Stomach smooth muscle (tissue), 2 donors: ENCODE measurements around the gene SUGP1.

Experiments
- H3K27ac ChIP-seq: one replicate; pipeline ENCODE4 v1.7.0; 2013; ENCODE audit warnings: mild to moderate bottlenecking, low read length, inconsistent platforms
- H3K27me3 ChIP-seq, 2 donors: one replicate each; pipeline ENCODE4 v1.7.0; 2013; ENCODE audit warnings: low read length in 2 of 2; ENCODE audit not compliant: insufficient read depth in 2 of 2, control insufficient read depth in 1 of 2
- H3K36me3 ChIP-seq, 2 donors: one replicate each; pipeline ENCODE4 v1.7.0; 2013; ENCODE audit warnings: low read length in 2 of 2; ENCODE audit not compliant: control insufficient read depth in 2 of 2, insufficient read depth in 2 of 2
- H3K4me1 ChIP-seq: one replicate; pipeline ENCODE4 v1.7.0; 2013; ENCODE audit warnings: low read length; ENCODE audit not compliant: control insufficient read depth, insufficient read depth
- H3K4me3 ChIP-seq, 2 donors: one replicate each; pipeline ENCODE4 v1.7.0; 2013; ENCODE audit warnings: low read length in 2 of 2
- H3K9ac ChIP-seq, 2 donors: one replicate each; pipeline ENCODE4 v1.7.0; 2013; ENCODE audit warnings: low read length in 2 of 2, mild to moderate bottlenecking in 1 of 2
- H3K9me3 ChIP-seq, 2 donors: one replicate each; pipeline ENCODE4 v1.7.0; 2013; ENCODE audit warnings: low read length in 2 of 2; ENCODE audit not compliant: control insufficient read depth in 2 of 2
- donor health status: healthy.
- donor health status: Pancreatic carcinoma.

The SUGP1 gene

GRCh38 chr19:19320361-19321140 lies at the start of gene SUGP1, which contains the start of gene MAU2:
SUGP1 (minus strand) TSS chr19:19320509; CDS start chr19:19320496, 13 bp downstream.
MAU2 (plus strand) TSS chr19:19320829; CDS start chr19:19320860, 31 bp downstream.
- H3K4me1 ChIP-seq, result peaks cover 23% of the 10 kb centered on the region
- H3K27me3 ChIP-seq, result no peaks in the 10 kb centered on the region

GRCh38 chr19:19368087-19368486 lies 47.8 kb upstream of the SUGP1 start:
- H3K27ac ChIP-seq, result no peak overlapping the region
- H3K9me3 ChIP-seq, result no peaks in the 10 kb centered on the region
- H3K27me3 ChIP-seq, result no peaks in the 10 kb centered on the region
- H3K9ac ChIP-seq, result no peak overlapping the region
- peaks cover 5% of the 10 kb centered on the region for H3K4me1 ChIP-seq
- no peaks in the 10 kb centered on the region for H3K36me3 ChIP-seq
- no peak overlapping the region for H3K4me3 ChIP-seq

More at GRCh38 chr19:19320361-19321140, at the start of gene SUGP1, which contains the start of gene MAU2:
- H3K9ac ChIP-seq, result peak within 1 kb of the TSS; percentile 95
- peaks cover 11 to 21% of the 10 kb centered on the region in 2 donors for H3K36me3 ChIP-seq
- H3K27ac ChIP-seq, result peak within 1 kb of the TSS; percentile 88
- H3K9me3 ChIP-seq, result no peaks in the 10 kb centered on the region
- peak within 1 kb of the TSS; percentile 92 to 97 for H3K4me3 ChIP-seq

GRCh38 chr19:19366434-19367396 lies 46.4 kb upstream of the SUGP1 start:
- no peaks in the 10 kb centered on the region for H3K36me3 ChIP-seq
- no peaks in the 10 kb centered on the region for H3K9me3 ChIP-seq
- H3K4me1 ChIP-seq, result peaks cover 5% of the 10 kb centered on the region
- peak overlapping the region in 1 of 2 donors; percentile 49 for H3K4me3 ChIP-seq
- H3K27ac ChIP-seq, result no peak overlapping the region
- H3K27me3 ChIP-seq, result no peaks in the 10 kb centered on the region
- no peak overlapping the region for H3K9ac ChIP-seq

GRCh38 chr19:19362075-19362474 lies 41.8 kb upstream of the SUGP1 start:
- Histone ChIP-seq H3K4me3 (no peak overlapping the region), H3K27me3 (no peaks in the 10 kb centered on the region), H3K4me1 (peaks cover 5% of the 10 kb centered on the region), H3K9me3 (no peaks in the 10 kb centered on the region), H3K36me3 (peaks cover 3 to 7% of the 10 kb centered on the region in 2 donors), H3K27ac (no peak overlapping the region), H3K9ac (no peak overlapping the region)

GRCh38 chr19:19361075-19361594 lies 40.8 kb upstream of the SUGP1 start:
- Histone ChIP-seq H3K36me3 (peaks cover 12 to 16% of the 10 kb centered on the region in 2 donors), H3K27me3 (no peaks in the 10 kb centered on the region), H3K9ac (no peak overlapping the region), H3K4me3 (no peak overlapping the region), H3K27ac (no peak overlapping the region), H3K9me3 (no peaks in the 10 kb centered on the region), H3K4me1 (no peaks in the 10 kb centered on the region)

- no peaks in the 10 kb centered on the region for H3K27me3 ChIP-seq
- no peaks in the 10 kb centered on the region for H3K9me3 ChIP-seq
- no peaks in the 10 kb centered on the region for H3K4me1 ChIP-seq
- no peak overlapping the region for H3K9ac ChIP-seq
- H3K36me3 ChIP-seq, result peaks cover 50 to 54% of the 10 kb centered on the region in 2 donors
- no peak overlapping the region for H3K27ac ChIP-seq
- no peak overlapping the region for H3K4me3 ChIP-seq
Observed at GRCh38 chr19:19356901-19357566, 36.7 kb upstream of the SUGP1 start.

GRCh38 chr19:19356500-19356899 lies 36.2 kb upstream of the SUGP1 start:
- Histone ChIP-seq H3K27ac (no peak overlapping the region), H3K36me3 (peaks cover 50 to 57% of the 10 kb centered on the region in 2 donors), H3K9ac (no peak overlapping the region), H3K4me3 (no peak overlapping the region), H3K4me1 (no peaks in the 10 kb centered on the region), H3K9me3 (no peaks in the 10 kb centered on the region), H3K27me3 (no peaks in the 10 kb centered on the region)

GRCh38 chr19:19355606-19356139 lies 35.4 kb upstream of the SUGP1 start:
- H3K27ac ChIP-seq, result no peak overlapping the region
- no peaks in the 10 kb centered on the region for H3K4me1 ChIP-seq
- H3K9ac ChIP-seq, result no peak overlapping the region
- no peak overlapping the region for H3K4me3 ChIP-seq
- H3K9me3 ChIP-seq, result no peaks in the 10 kb centered on the region
- H3K36me3 ChIP-seq, result peaks cover 50 to 57% of the 10 kb centered on the region in 2 donors
- no peaks in the 10 kb centered on the region for H3K27me3 ChIP-seq

GRCh38 chr19:19354932-19355331 lies 34.6 kb upstream of the SUGP1 start:
- Histone ChIP-seq H3K9me3 (no peaks in the 10 kb centered on the region), H3K27me3 (no peaks in the 10 kb centered on the region), H3K4me3 (no peak overlapping the region), H3K27ac (no peak overlapping the region), H3K9ac (no peak overlapping the region), H3K4me1 (no peaks in the 10 kb centered on the region), H3K36me3 (peaks cover 50 to 57% of the 10 kb centered on the region in 2 donors)

GRCh38 chr19:19354007-19354406 lies 33.7 kb upstream of the SUGP1 start:
- Histone ChIP-seq H3K9me3 (no peaks in the 10 kb centered on the region), H3K4me3 (no peak overlapping the region), H3K9ac (no peak overlapping the region), H3K27me3 (no peaks in the 10 kb centered on the region), H3K4me1 (no peaks in the 10 kb centered on the region), H3K27ac (no peak overlapping the region), H3K36me3 (peaks cover 57 to 63% of the 10 kb centered on the region in 2 donors)
